ENCODE results near the gene KCNB1.

Gene KCNB1

DNA sequence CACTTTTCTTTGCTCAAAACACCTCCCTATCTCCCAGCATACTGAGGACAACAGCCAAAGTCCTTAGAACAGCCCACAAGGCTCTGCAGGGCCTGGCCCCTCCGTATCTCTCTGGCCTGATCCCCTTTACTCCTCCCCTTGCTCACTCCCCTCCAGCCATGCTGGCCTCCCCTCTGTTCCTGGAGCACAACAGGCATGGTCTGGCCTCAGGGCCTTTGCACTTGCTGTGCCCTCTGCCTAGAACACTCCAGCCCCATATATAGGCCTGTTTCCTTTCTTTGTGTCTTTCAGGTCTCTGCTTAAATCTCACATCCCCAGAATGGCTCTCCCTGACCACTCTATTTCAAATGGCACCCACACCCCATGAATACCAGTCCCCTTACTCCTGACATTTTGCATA lies 62.7 kb downstream of the KCNB1 start:
- TF ChIP-seq, protein P1, sequence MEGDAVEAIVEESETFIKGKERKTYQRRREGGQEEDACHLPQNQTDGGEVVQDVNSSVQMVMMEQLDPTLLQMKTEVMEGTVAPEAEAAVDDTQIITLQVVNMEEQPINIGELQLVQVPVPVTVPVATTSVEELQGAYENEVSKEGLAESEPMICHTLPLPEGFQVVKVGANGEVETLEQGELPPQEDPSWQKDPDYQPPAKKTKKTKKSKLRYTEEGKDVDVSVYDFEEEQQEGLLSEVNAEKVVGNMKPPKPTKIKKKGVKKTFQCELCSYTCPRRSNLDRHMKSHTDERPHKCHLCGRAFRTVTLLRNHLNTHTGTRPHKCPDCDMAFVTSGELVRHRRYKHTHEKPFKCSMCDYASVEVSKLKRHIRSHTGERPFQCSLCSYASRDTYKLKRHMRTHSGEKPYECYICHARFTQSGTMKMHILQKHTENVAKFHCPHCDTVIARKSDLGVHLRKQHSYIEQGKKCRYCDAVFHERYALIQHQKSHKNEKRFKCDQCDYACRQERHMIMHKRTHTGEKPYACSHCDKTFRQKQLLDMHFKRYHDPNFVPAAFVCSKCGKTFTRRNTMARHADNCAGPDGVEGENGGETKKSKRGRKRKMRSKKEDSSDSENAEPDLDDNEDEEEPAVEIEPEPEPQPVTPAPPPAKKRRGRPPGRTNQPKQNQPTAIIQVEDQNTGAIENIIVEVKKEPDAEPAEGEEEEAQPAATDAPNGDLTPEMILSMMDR (IDR thresholded peaks at IDR 0.05; ENCODE audit: low read depth, low read length) = no peak

DNA sequence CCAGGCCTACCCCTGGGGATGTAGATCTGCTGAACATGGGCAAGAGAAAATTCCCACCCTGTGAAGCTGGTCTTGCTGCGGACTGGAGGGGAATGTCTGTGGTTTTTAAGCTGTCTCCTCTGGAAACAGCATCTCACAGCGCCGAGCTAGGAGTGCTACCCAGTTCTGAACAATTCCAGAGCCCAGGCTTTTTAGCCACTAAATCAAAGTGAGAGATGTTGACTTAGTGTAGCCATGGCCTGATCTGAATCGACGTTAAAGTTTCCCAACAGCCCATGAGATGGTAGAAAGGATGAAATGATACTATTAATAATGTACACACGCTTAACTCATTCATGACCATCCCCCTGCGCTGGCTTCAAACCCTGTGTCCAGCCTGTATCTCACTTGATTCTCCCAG lies 63.7 kb downstream of the KCNB1 start:
- TF ChIP-seq, protein P1 (IDR thresholded peaks at IDR 0.05; ENCODE audit: low read depth, low read length) = no peak
- no peak overlapping the region for H3K4me3 ChIP-seq (ENCODE audit: low read depth, low read length)

More for the DNA sequence above, 62.7 kb downstream of the KCNB1 start:
- no peak overlapping the region for H3K4me3 ChIP-seq (ENCODE audit: low read depth, low read length)

DNA sequence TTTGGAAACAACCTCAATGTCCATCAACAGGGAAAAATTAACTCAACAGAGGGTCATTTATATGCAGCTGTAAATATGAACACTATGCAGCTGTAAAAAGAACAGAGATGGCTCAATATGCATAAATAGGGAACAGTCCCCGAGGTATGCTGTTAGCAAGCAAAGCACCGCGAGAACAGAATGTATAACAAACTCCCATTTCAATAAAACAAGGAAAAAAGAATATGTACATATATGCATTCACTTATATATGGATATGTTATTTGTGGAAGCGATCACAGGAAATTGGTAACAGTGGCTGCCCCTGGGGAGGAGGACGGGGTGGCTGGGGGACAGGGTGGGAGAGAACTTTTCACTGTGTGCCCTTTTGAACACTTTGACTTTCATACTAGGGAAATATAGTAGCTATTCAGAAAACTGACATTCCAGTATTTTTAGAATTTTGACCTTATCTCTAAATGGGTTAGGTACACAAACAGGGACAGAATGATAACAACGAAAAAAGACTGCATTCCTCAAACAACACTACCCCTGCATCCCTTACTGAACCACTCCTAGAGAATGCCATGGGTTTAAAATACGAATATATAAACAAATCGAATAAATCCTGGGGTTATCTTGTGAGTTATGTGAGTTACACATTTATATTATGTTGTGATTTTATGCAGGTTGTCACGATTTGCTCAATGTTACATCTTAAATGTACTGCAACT lies 64.5 kb downstream of the KCNB1 start:
- H3K4me3 ChIP-seq (ENCODE audit: low read depth, low read length) = no peak overlapping the region
- TF ChIP-seq, protein P1 (IDR thresholded peaks at IDR 0.05; ENCODE audit: low read depth, low read length) = no peak

DNA sequence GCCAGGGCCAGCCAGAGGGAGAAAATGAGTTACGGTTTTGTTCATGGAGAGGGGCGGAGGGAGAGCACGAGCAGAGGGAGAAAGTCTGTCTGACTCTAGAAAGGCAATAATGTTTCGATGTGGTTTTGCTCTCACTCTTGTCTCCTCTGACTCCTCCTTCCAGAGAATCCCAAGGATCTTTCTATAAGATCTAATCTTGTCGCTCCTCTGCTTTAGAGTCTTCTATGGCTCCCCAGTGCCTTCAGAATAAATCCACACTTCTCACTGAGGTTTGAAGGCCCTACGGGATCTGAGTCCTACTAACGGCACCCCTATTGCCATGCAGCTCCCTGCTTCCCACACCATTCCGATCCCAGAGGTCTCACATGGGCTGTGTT lies 66.8 kb downstream of the KCNB1 start:
- TF ChIP-seq, protein P1 (IDR thresholded peaks at IDR 0.05; ENCODE audit: low read depth, low read length) = no peak
- no peak overlapping the region for H3K4me3 ChIP-seq (ENCODE audit: low read depth, low read length)

DNA sequence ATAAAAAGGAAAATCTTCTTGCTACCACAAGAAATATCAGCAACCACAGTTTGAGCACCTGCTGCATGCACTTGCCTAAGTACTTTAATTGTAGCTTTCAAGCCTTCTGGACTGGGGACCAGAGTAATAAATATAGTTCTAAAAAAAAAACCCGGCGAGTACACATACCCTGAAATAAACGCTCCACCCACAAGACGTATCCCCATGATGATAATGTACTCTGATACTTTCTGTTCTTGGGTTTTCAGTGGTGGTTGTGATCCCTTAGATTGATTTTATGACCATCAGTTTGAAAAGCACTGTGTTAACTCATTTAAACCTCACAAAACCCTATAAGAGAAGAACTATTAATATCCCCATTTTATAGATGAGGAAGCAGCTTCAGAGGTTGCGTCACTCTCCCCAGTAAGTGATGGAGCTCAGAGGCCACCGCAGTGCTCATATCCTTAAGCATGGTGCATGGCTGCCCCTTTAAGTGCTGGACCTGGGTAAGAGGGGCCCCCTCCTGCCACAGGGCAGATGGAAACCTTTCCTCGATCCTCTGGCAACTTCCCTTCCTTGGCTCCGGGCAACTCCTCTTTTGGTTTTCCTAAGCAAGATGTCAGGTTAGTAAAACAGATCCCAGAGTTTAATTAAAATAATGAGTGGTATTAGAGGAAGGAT lies 67.3 kb downstream of the KCNB1 start:
- no peak overlapping the region for H3K4me3 ChIP-seq (ENCODE audit: low read depth, low read length)
- TF ChIP-seq, protein P1 (IDR thresholded peaks at IDR 0.05; ENCODE audit: low read depth, low read length) = no peak

DNA sequence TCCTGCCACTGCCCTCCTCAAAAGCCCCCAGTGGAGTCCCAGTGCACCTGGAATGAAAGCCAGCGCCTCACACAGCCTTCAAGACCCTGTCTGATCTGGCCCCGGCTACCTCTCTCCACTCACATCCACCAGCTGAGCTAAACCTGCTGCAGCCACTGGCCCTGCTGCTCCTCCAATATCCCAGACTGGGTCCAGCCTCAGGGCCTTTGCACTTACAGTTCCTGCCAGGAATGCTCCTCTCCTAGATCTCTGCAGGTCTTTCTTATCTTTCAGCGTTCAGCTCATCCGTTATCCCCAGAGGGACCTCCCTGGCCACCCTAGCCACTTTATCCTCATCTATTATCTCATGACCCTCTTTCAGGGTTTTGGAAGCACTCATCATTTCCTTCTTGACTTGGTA lies 68.8 kb downstream of the KCNB1 start:
- TF ChIP-seq, protein P1 (IDR thresholded peaks at IDR 0.05; ENCODE audit: low read depth, low read length) = no peak
- no peak overlapping the region for H3K4me3 ChIP-seq (ENCODE audit: low read depth, low read length)

DNA sequence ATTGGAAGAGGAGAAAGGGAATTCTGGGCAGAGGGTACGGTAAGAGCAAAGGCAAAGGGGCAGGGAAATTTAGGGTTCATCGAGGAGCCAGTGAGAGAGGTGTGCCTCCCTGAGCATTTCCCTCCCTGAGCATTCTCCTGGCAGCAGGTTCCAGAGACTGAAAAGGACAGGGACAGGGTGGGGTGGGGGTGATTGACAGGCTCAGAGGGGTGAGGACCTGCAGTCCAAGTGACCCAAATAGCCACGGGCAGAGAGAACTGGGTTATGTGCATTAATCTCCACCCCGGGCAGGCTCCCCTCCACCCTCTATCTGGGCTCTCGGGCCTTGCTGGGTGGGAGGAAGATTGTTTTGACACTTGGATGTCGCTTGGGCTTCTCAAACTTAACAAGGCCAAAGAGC lies 69.5 kb downstream of the KCNB1 start:
- no peak overlapping the region for H3K4me3 ChIP-seq (ENCODE audit: low read depth, low read length)
- TF ChIP-seq, protein P1 (IDR thresholded peaks at IDR 0.05; ENCODE audit: low read depth, low read length) = no peak
